Fibroblast of skin of abdomen (primary cell): Measurements from ENCODE around the gene SOHLH2.
A peak's percentile ranks its signal among the peaks of the same experiment; 100 is the strongest.

Source experiments
- DNase-seq: peaks from one replicate; pipeline ENCODE4 v3.0.0-alpha.2; 2013

Gene SOHLH2

DNA sequence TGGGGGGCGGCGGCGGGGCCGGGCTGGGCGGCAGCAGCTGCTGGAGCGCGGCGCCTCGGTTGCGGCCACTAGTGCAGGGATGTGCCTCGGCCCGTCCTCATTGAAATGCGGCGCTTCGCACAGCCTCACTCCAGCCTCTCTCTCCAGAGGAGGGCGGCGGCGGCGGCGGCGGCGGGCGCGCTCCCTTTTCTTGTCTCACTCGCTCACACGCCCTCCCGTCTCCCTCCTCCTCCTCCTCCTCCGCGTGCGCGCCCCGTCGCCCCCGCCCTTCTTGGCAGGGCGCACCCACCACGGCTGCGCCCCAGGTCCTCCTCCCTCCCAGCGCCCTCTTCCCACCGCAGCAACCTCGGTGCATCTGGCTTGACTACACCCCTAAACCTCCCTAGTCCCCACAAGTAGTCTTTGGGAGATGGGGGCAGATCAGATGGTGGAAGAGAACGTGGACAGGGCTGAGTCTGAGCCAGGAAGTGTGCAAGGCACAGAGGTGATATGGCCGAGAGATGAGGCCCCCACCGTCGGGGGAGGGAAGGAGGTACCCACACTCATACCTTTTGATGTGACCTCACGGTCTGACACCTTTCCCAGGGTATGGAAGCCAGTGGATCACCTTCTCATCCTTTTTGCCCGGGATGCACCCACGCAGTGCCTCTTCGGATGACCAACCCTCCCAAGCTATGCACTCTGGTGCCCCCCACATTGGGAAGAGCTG, 83.0 kb downstream of the SOHLH2 start, which contains the start of gene DCLK1:
DCLK1 (minus strand) TSS at position 161 of the 709 bp plus-strand sequence.
- peak; percentile 48 for DNase-seq

DNA sequence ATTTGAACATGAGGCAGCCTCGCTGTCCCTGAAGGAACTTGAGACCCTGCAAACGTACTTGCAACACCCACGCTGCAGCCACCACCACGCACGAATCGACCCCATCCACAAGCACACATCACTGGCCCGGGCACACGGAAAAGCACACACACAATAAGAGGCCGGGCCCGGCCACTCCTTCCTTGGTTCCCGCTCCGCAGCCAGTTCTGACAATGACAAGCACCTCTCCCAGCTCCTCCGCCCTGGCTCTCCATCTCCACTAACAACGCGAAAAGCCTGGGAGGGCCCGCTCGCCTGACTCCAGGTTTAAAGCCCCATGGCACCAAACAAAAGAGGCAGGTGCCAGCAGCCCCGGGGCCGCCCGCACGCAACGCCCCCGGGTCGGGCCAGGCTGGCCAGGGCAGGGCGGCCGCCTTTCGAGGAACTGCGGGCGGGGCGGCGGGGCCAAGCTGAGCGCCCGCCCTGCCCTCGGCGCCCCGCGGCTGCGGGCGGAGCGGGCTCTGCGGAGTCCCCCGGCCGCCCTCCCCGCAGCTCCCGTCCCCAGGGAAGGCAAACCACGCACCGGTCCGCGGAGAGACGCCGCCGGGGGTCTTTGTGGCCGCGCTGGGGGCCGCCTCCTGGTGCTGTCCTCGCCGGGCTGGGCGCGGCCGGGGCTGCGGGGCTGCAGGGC, 83.7 kb downstream of the SOHLH2 start:
- no peak for DNase-seq

DNA sequence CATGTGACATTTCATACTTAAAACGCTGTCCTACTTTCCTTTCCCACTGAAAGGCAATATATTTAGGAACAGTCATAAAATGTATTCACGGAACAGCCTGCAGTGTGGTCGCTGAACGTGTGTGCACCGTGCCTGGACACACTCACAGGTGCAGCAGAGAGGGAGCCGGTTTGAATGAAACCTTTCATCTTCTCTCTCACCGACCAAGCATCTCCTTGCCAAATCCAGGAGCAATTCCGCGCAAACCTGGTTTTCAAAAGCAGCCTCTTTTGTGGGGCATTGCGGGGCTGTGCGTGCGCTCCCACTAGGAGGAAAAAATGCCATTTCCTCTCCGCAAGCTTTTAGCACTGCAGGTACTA, 84.2 kb downstream of the SOHLH2 start:
- DNase-seq: no peak

DNA sequence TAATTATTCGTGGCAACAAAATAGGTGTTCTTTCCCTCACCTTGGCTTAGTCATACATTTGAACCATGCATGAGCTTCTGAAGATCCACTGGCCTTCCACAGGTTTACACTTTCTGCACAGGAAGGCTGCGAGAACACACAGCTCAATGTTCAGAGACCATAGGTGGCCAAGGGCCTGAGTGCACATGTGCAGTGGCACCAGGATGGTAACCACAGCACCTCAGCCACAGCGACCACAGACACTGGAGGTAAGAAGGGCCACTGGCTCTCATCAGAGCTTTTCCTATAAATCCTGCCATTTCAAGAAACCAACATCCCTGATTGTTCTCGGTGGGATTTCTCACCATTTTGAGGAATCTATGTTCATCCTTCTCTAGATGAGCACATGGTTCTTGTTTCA, 84.8 kb downstream of the SOHLH2 start:
- no peak for DNase-seq

DNA sequence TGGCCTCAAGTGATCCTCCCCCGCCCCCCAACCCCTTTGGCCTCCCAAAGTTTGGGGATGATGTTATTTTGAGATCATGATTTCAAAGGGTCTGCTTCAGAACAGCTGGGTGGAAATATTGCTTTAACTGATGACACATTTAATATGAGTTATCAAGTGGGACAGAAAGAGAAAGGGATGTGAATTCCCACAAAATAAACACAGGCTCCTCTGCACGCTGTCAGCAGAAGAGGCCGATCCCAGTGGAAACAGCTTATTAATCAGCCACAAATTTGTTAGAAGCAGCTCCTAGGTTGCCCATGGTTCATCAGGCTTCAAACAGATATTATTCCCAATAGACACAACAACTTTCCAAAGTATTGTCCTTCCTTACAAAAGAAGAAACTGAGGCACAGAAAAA, 87.9 kb downstream of the SOHLH2 start:
- DNase-seq: no peak

DNA sequence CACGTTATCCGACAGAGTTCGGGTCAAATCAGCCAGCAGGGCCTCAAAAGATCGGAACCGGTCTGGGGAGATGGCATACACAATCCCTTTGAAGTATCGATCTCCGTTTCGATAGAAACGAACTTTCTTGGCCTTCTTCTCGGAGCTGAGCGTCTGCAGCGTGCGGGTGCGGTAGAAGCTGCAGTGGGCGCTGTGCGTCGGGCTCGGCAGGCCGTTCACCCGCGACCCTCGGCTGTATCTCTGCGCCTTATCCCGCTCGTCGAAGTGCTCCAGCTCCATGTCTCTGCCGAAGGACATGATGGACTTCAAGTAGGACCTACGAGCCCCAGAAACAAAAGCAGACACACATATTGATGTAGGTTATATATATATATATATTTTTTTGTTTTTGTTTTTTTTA, 88.5 kb downstream of the SOHLH2 start:
- no peak for DNase-seq

DNA sequence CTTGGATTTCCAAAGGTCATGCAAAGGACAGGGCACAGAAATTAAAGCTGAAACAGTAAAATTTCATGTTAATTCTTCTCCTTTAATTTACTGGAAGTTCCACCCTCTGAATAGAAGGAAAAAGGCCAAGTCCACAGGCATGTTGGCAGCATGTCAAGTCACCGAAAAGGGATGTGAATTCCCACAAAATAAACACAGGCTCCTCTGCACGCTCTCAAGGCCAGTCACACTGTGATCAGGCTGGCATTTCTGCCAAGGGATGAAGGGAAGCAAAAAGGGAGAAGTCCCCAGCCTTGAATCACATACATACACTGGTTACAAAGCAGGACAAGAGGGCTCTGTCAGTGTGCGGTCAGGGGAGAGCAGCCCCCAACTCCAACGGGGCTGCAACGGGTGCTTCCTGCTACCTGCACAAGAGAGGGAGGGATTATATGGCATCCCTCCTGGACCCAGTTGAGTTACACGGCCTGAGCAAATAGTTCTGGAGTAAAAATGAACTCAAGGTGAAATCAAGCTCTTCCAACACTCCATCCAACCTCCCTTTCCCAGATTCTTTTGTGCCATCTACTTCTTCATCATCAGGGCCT, 90.0 kb downstream of the SOHLH2 start:
- DNase-seq: peak; percentile 69
